GM19372 (cell line): Measurements from ENCODE around the gene LYPLA2.
"Not testable (repeated sequence)": the region's sequence is repeated elsewhere in the genome, so short reads cannot be mapped to it uniquely, and the experiment has no call there.

Experiments
- ATAC-seq: cut with Tn5 transposase; IDR thresholded peaks from one replicate; pipeline ENCODE4 v1.9.1; 2021; ENCODE audit warnings: mild to moderate bottlenecking, low read depth, moderate library complexity; ENCODE audit not compliant: unreplicated experiment

Gene LYPLA2

GRCh38 chr1:23799570-23800399 lies 8.8 kb downstream of the LYPLA2 start:
- ATAC-seq: peak; percentile 4

GRCh38 chr1:23800400-23801337 lies 9.7 kb downstream of the LYPLA2 start, which contains the start of gene GALE:
Gene GALE, minus strand, starts transcription at chr1:23800754. Its CDS starts 1,747 bp downstream, at chr1:23799007.
- peak; percentile 85 for ATAC-seq

- ATAC-seq: no peak
Observed at GRCh38 chr1:23801338-23801748, 10.4 kb downstream of the LYPLA2 start.

- no peak for ATAC-seq
Observed at GRCh38 chr1:23801876-23802275, 10.9 kb downstream of the LYPLA2 start.

- not testable (repeated sequence) for ATAC-seq
Observed at GRCh38 chr1:23802809-23803342, 11.9 kb downstream of the LYPLA2 start.

GRCh38 chr1:23803674-23804073 lies 12.7 kb downstream of the LYPLA2 start:
- ATAC-seq: no peak

GRCh38 chr1:23804183-23804835 lies 13.4 kb downstream of the LYPLA2 start:
- ATAC-seq: no peak

GRCh38 chr1:23805025-23805424 lies 14.1 kb downstream of the LYPLA2 start:
- no peak for ATAC-seq

GRCh38 chr1:23806280-23806679 lies 15.3 kb downstream of the LYPLA2 start:
- no peak for ATAC-seq

- no peak for ATAC-seq
Observed at GRCh38 chr1:23807453-23807852, 16.5 kb downstream of the LYPLA2 start.

- peak; percentile 70 for ATAC-seq
Observed at GRCh38 chr1:23809751-23810171, 18.8 kb downstream of the LYPLA2 start.

- ATAC-seq: no peak
Observed at GRCh38 chr1:23810818-23811540, 20.0 kb downstream of the LYPLA2 start.

GRCh38 chr1:23814016-23814415 lies 23.1 kb downstream of the LYPLA2 start:
- no peak for ATAC-seq

- ATAC-seq: no peak
Observed at GRCh38 chr1:23816361-23816760, 25.4 kb downstream of the LYPLA2 start.

GRCh38 chr1:23816906-23817305 lies 26.0 kb downstream of the LYPLA2 start:
- ATAC-seq: no peak

- no peak for ATAC-seq
Observed at GRCh38 chr1:23817633-23818032, 26.7 kb downstream of the LYPLA2 start.

GRCh38 chr1:23823767-23824166 lies 32.8 kb downstream of the LYPLA2 start:
- no peak for ATAC-seq

GRCh38 chr1:23824711-23825075 lies 33.7 kb downstream of the LYPLA2 start:
- ATAC-seq: no peak

- peak; percentile 81 for ATAC-seq
Observed at GRCh38 chr1:23825076-23825761, 34.3 kb downstream of the LYPLA2 start, which contains the start of gene HMGCL. Gene HMGCL, minus strand, starts transcription at chr1:23825429. Its CDS starts 14 bp downstream, at chr1:23825415.
